ENCODE results near the gene ITGB2.

Gene ITGB2

DNA sequence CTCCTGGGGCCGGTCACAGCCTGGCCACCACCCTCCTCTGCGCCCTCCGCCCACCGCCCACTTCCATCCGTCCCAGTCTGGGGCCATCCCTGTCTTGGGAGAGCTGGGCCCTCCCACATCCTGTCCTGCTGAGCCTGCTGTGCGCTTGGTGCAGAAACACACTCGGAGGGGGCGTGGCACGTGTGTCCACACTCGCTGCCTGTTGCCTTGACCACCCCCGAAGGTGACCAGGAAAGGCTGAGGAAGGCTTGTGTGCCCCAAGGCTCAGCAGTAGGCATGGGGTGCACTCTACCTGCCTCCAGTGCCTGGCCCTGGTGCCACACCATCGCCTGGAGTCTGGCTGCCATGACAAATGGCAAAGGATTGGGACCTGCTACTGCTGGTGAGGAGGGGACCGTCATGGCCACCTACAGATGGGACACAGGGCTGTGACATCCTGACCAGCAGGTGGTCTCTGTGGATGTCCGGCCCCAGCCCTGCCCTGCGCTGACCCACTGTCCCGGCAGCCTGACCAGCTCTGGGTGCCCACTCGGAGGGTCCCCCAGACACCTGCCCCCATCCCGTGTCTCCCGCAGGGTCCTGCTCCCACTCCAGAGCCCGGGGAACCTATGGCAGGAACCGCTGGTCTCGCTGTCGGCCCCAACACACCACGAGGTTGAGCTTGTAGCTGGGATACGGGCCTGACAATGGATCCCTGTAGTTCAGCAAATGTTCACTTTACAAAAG, 24.0 kb downstream of the ITGB2 start:
- no peak for FAIRE-seq

DNA sequence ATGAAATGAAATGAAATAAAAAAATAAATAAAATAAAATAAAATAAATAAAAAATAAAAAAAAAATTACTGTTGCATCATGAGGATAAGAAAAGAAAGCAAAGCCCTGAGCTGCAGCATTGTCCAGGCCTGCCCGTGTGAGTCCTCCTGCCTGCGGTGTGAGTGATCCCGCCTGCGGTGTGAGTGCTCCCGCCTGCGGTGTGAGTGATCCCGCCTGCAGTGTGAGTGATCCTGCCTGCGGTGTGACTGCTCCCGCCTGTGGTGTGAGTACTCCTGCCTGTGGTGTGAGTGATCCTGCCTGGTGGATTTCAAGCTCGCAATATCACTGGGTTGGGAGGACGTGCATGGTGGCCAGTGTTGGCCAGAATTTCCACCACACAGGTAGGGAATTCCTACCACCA, 24.8 kb downstream of the ITGB2 start:
- no peak for FAIRE-seq

DNA sequence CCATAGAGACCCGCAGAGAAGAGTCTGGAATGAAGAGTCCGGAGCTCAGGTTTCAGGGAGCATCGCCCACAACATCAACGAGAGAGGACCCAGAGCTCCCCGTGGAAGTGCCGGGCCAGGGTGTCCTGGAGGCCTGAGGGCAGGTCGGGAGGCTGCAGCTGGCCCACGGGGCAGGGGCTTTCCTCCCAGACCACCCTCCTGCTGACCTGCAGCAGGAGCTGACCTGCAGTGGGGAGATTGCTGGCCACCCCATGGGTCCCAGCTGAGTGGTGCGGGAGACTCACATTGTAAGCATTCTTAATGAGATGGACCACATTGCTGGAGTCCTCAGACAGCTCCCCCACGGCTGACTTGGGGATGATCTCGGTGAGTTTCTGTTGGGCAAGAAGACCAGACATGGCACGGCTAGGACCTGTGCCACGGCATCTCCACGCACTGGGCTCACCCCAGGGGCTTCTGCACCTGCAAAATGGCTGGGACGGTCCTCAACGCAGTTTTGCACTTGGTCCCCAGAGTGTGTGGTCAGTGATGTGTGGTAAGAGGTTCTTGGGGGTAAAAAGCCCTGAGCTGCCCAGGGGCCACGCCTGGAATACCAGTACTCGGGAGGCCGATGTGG, 25.9 kb downstream of the ITGB2 start:
- FAIRE-seq, result no peak

DNA sequence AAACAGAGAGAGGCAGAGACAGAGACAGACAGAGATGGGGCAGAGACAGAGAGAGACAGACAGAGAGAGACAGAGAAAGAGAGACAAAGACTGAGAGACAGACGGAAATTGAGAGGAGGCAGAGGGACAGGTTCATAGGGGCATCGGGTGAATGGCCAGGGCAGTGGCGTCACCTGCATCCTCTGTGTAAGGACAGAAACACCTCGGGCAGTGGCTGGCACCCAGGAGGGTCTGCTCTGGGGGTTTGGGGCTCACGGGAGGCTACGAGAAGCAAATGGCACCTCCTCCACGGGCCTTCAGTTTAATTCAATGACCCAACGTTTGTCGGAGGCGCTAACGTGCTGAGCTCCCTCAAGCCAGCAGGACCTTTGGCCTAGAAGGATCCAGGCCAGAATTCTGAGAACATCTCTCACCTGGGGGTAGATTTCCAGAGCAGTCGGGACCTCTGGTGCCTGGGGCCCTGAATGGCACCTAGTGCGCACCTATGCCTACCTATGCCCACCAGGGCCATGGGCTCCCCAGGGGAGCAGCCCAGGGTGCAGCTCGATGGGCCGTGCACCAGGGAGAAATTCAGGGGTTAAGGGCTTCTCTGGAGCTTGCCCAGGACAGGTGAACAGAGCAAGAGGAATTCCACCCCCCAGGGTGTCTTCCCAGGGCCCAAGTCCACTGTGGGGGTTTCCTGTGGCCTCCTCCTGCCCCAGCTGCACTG, 26.6 kb downstream of the ITGB2 start:
- FAIRE-seq, result no peak

DNA sequence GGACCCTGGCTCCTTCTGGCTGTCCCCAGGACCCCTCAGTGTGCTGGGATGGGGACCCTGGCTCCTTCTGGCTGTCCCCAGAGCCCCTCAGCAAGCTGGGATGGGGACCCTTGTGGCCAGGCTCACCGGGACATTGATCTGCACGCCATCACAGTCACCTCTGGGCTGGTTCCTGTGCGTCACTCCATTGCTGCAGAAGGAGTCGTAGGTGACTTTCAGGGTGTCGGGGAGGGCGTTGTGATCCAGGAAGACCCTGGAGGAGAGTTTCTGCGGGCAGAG, 27.5 kb downstream of the ITGB2 start:
- no peak for FAIRE-seq

DNA sequence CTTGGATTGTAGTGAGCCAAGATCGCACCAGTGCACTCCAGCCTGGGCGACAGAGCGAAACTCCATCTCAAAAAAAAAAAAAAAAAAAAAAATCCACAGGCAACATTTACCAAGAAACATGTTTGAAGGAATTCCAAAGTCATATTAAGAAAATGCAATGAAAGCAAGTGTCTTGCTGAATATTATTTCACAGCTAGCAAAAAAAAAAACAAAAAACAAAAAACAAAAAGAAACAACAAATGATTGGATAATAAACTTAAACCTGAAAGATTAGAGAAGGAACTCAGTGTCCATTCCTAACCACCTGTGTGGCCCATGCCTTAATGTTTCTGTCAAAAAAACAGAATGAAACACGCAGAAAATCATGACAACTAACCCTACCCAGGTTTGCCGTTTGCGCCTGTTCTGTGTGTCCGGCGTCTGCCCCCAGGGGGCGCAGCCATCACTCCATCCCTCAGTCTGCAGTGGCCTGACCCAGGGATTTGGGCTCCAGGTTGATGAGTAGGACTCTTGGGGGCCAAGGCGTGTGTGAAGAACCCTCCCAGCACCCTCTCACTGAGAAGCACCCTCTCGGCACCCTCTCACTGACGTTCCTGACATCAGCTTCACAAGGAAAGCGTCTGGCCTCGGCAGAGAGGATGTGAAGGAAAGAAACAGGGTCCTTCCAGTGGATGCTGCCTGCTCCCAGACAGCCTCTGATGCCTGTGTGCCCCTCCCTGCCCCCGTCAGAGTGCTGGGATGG, 28.0 kb downstream of the ITGB2 start:
- no peak for FAIRE-seq

DNA sequence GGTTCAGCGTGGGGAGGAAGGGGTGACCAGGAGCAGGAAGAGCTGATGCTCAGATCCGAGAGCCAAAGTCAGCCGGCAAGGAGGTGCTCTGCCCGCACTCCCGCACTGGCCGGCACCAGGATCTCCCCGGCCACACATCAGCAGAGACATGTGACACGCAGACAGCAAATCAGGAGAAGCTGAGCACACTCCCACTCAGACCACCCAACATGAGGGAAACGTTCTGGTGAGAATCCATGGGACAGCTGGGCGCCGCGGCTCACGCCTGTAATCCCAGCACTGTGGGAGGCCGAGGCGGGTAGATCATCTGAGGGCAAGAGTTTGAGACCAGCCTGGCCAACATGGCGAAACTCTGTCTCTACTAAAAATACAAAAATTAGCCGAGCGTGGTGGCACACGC, 28.6 kb downstream of the ITGB2 start:
- FAIRE-seq, result no peak

DNA sequence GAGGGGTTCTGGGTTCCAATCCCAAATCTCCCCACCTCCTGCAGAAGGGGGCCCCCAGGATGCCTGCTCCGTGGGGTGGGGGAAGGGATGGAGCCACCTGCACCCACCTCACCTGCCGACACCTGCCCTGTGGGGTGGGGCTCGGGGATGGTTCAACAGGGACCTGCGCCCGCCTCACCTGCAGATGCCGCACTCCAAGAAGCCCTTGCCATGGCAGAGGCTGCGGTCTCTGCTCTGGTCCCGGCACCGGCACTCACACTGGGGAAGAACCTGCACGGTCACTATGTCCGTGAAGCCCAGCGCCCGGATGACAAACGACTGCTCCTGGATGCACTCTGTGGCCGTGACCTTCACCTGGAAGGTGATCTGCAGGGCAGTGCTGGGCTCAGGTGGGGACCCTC, 29.1 kb downstream of the ITGB2 start:
- no peak for FAIRE-seq

DNA sequence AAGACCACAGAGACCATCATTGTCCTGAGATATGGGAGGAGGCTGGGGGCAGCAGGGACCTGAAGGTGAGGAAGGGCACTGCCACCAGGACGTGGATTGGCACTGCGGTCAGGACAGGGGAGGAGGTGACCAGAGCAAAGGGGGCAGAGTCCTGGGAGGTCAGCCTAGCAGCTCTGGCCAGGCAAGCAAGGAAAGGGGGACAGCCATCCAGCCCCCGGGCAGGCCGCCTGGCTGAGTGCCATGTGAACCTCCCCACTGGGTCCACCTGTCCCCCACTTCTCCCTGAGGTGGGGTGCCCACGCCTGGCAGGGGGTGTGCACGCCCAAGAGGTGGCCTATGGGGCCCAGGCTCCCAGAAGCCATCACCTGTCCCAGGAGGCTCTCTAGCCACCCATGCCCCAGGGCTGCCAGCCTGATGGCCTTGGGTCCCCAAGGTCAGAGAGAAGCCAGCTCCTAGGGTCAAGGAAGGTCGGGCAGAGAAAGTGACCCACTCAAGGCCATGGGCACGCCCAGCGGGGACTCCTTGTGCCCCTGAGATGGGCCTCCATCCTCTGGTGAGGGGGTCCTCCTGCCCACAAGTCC, 29.6 kb downstream of the ITGB2 start:
- FAIRE-seq, result no peak

DNA sequence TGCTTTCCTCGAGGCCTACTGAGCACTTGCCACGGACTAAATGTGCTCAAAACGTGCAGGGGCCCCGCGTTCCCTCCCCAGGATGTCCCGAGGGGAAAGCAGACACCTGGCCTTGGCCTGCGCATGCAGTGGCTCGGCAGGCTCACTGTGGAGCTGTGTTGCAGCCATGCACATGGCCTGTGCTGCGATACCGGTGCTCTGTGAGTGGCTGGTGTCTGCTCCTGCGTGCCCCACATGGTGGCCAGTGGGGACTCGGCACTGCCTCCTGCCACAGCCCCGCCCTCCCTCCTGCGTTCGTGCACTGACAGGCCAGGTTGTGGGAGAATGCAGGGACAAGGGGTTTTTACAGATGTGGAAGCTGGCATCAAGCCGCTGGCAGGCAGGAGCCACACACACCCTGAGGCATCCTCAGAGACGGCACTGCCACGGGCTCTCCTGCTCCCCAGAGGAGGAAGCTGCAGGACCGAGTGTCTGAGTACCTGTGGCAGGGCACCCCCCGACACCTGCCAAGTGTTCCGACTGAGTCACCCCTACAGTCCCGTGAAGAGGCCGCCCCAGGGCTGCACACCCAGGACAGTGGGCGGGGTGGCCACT, 30.3 kb downstream of the ITGB2 start:
- FAIRE-seq, result no peak

DNA sequence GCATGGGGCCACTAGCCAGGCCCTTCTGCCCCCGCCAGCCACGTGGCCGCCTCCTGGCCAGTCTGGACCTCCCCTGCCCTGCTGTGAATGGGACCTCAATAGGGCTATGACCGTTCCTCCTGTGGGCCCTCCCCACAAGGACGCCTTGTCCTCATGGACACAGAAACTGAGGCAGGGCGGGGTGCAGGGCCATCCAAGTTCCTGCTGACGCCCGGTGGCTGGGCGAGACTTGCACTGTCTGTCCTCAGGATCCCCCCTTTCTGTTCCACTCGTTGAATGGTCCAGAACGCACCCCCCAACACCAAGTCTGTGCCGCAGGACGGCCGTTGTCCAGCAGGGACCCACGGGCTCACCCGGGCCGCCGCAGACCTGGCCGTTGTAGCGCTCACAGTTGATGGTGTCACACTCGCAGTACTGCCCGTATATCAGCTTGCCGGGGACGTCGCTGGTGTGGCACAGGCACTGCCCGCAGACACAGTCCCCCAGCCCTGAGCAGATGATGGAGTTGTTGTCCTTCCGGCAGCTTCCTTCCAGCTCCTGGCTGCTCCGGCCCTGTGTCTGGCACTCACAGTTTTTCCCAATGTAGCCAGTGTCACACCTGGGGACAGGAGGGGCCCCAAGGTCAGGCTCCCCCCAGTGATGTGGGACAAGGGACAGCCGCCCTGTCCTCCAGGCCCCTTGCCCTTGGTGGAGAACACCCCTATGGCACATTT, 30.9 kb downstream of the ITGB2 start:
- FAIRE-seq, result no peak

DNA sequence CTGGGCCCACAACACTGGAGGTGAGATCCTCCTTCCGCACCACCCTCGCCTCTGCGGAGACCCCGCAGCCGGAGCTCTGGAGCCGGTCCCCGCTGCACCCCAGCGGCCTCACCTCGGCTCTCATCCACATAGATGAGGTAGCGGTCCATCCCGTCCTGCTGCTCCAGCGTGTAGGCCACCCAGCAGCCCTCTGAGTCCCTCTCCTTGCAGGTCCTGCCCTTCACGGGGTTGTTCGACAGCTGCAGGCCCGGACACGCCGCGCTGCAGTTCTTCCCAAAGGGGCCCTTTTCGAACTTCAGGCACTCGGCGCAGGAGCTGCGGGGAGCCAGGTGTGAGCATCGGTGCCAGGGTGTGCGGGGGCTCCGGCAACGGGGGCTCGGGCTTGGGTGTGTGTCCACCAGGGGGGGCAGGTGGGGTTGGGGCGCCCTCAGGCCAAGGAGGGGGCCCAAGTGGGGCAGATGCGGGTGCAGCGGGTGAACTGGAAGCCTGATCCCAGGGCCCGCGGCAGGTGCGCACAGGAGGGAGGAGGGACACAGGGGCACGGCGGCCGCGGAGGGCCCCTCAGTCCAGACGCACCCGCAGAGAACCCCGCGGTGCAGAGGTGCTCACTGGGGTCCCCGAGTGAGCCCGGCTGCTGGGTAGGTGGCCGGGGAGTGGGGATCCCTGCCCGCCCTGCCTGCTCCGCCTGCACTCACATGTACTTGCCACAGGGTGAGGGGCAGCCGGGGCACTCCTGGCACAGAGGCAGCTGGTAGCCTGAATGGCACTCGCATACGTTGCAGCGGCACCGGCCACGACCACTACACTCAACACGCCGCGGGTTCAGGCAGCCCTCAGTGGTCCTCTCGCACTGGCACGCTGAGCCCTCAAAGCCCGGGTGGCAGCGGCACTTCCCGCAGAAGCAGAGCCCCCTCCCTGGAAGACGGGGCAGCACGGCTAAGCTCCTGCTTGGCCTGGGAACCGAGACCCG, 31.8 kb downstream of the ITGB2 start:
- no peak for FAIRE-seq

DNA sequence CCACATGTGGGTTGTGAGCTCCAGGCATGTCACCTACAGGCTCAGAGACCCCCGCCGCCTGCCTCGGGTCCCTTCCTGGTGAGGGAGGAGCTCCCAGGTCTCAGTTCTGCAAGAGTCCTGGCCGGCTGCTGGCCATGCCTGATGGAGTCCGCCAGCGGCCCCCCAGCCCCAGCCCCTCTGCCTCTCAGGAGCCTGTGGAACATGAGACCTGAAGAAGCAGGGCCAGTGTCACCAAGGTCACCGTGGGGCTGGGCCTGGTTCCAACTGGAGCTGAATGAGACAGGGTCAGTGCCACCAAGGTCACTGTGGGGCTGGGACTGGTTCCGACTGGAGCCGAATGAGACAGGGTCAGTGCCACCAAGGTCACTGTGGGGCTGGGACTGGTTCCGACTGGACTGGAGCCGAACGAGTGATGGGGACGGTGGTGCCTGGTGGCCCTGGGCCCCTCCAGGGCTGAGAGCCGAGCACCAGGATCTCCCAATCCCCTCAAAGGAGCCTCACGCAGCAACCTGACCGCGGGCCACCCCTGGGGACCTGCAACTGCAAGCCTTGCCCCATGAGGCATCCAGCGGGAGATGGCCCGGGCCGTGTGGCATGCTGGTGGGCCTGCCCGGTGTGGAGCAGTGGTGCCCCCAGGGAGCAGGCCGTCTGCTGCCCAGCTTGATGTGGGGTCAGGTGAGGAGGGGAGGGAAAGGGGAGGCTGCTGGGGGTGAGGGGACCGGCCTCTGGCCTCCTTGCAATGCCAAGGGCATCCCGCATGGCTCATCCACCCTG, 32.7 kb downstream of the ITGB2 start:
- no peak for FAIRE-seq

DNA sequence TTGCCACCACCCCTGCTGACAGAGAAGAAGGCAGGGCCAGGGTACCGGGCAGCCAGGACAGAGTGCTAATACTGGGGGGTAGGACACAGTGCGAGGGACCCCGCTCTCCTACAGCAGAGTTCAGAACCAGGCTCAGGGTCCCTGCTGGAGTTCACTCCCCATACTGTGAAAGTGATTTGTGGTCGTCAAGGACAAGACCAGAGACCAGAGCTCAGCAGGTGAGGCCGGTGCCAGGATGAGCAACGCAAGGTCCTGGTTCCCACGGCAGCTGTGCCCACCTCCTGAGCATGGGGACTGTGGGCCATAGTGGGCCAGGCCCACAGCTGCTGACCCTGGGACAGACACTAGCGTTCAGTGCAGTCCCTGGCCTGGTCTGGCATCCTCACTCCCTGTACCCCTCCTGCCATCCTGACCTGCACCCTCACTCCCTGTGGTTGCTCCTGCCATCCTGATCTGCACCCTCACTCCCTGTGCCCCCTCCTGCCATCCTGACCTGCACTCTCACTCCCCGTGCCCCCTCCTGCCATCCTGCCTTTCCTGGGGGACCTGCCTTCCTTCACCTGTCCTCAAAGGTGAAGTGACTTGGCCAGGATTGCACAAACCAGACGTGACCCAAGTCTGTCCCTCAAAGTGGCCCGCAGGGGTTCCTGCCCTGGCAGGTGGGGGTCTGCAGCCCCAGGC, 33.4 kb downstream of the ITGB2 start:
- no peak for FAIRE-seq

DNA sequence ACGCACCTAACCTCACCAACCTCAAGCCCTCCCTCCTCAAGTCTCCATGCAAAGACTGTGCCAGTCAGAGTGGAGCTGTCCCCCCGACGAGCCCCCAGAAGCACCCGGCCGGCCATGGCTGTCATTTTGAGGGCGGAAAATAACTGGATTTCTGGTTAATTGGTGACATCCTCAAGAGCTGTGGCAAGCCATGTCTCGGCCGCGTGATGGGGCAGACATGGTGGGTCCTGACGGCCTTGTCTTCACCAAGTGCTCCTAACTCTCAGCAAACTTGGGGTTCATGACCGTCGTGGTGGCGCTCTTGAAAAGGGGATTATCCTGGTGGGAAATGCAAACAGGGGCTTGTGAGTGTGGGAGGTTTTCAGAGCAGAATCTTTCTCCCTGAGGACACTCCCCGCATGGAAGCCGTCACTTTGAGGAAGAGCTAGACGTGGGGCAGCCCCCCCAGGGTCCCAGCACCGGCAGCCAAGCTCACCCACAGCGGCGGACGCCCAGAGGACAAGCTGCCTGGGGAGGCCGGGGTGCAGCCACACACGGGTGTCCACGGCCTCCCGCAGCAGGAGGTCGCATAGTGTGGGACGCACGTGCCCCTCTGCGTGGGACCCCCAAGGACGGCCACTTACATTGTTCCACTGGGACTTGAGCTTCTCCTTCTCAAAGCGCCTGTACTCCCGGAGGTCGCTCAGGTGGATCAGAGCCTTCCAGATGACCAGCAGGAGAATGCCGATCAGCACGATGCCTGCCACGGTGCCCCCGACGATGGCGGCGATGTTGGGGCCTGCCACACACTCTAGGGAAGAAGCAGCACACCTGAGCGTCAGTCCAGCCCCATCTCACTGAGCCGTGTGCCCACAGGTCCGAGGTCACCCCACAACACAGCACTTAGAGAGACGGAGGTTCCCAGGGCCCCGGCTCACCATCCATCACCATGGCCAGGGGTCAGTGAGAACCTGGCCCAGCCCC, 34.3 kb downstream of the ITGB2 start:
- no peak for FAIRE-seq

DNA sequence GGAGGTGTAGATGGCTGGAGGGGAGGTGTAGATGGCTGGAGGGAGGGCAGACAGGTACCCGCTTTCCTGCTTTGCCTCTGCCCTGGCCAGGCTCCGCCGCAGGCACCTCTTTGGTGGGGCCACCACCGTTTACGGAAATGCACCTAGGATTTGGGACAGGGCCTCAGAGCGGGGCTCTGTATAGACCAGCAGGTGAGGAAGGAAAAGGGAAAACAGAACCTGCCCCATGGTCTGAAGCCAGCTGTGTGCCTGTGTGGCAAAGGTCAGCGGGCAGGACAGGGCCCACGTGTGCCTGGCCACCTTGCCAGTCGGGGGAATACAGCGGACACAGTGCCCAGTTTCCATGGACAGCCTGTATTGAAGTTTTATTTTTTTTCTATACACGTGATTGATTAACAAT, 35.1 kb downstream of the ITGB2 start:
- FAIRE-seq, result no peak

DNA sequence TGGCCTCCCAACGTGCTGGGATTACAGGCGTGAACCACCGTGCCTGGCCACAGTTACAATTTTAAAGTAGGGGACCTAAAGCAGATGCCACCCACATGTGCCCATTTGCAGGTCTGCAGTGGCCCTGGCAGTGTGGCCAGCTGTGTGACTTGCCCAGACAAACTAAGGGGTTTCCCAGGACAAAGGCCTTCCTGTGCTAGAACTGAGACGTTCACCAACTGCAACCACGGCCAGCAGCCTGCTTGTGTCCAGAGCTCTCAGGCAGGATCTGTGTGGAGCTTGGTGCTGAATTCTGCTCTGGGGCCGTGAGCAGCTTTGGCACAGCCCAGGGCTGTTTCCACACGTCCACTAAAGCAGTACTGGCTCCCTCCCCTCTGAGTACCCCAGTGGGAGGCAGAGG, 36.6 kb downstream of the ITGB2 start:
- FAIRE-seq, result no peak

DNA sequence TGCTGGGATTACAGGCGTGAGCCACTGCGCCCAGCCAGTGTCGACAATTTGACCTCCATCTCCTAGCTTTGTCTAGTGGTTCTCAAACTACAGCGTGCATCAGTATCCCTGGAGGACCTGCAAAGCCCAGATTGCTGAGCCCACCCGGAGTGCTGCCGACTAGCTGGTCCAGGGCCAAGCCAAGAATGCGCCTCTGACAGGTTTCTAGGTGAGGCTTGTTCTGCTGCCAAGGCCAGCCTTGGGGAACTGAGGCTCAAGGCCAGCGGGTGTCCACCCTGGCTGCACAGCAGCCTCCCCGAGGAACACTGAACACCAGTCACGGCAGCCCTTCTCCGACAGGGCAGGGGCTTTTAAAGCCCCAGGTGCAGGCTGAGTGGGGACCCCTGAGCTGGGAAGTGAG, 37.4 kb downstream of the ITGB2 start:
- FAIRE-seq, result no peak

Data from colon (tissue), 2 donors.